GM08714 (cell line): ENCODE results near the gene TRAK1.

ENCODE experiments used
- H3K4me3 ChIP-seq: fragments of 200-500 bp; sonication (Bioruptor generic); 2 replicates; pipeline ENCODE4 v1.5.1; 2014; ENCODE audit warnings: mild to moderate bottlenecking, low read length, inconsistent platforms
- ZNF274 ChIP-seq: IDR thresholded peaks from 2 replicates; pipeline ENCODE4 v1.6.1; 2012; ENCODE audit warnings: mild to moderate bottlenecking, low read depth, low read length

Gene TRAK1

DNA sequence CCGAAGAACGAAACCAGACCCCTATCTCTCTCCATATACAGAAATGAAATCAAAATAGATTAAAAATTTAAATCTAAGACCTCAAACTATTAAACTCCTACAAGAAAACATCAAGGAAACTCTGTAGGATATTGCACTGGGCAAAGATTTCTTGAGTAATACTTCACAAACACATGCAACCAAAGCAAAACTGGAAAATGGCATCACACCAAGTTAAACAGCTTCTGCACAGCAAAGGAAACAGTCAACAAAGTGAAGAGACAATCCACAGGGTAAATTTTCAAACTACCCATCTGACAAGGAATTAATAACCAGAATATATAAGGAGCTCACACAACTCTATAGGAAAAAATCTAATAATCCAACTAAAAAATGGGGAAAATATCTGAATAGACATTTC, 145.5 kb downstream of the TRAK1 start:
- no peak for TF ChIP-seq ZNF274
- H3K4me3 ChIP-seq: no peak overlapping the region

DNA sequence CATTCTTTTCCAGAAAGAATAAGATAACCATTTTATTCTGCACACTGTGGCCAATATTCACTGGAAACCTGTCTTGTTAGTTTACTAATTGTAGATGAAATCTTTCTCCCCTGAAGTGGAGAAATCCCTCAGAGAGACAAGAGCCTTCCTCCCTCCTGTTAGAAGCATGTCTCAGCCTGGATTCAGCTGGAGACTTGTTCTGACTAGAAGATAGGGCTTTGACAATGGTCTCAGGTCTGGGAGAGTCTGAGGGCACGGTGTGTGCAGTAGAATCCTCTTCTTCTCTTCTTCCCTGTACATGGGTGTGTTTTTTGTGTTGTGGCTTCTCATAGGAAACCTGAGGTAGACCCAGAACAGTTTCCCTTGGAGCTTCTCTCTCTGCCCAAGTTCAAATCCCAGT, 154.9 kb downstream of the TRAK1 start:
- TF ChIP-seq ZNF274: no peak

GRCh38 chr3:42247576-42248027, 156.4 kb downstream of the TRAK1 start:
- H3K4me3 ChIP-seq: no peak overlapping the region
- TF ChIP-seq ZNF274: no peak

More for the DNA sequence above, 154.9 kb downstream of the TRAK1 start:
- no peak overlapping the region for H3K4me3 ChIP-seq

- TF ChIP-seq ZNF274: no peak
- no peak overlapping the region for H3K4me3 ChIP-seq
These were observed 159.6 kb downstream of the TRAK1 start for GRCh38 chr3:42250761-42251160.

- no peak overlapping the region for H3K4me3 ChIP-seq
- no peak for TF ChIP-seq ZNF274
These were observed 163.4 kb downstream of the TRAK1 start for GRCh38 chr3:42254566-42254965.

GRCh38 chr3:42256135-42256819, 165.1 kb downstream of the TRAK1 start:
- H3K4me3 ChIP-seq: no peak overlapping the region
- TF ChIP-seq ZNF274: no peak

DNA sequence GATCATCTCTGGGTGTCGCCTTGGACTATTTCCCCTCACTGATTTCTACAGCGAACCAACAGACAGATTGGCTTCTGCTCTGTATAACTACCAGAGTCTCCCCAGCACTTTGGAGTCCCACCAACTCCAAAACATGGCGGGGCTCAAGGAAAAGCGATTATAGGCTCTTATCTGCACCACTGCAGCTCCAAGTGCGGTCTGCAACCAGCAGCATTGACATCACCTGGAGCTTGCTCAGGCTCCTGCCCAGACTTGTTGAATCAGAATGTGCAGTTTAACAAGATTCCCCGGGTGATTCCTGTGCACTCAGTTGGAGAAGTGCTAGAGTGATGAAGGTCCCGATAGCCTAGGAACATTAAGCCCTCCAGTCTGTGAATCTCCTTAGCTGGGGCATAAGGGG, 165.8 kb downstream of the TRAK1 start:
- TF ChIP-seq ZNF274: no peak

GRCh38 chr3:42262525-42262924, 171.4 kb downstream of the TRAK1 start:
- no peak for TF ChIP-seq ZNF274
- H3K4me3 ChIP-seq: no peak overlapping the region

More for the DNA sequence above, 165.8 kb downstream of the TRAK1 start:
- no peak overlapping the region for H3K4me3 ChIP-seq

DNA sequence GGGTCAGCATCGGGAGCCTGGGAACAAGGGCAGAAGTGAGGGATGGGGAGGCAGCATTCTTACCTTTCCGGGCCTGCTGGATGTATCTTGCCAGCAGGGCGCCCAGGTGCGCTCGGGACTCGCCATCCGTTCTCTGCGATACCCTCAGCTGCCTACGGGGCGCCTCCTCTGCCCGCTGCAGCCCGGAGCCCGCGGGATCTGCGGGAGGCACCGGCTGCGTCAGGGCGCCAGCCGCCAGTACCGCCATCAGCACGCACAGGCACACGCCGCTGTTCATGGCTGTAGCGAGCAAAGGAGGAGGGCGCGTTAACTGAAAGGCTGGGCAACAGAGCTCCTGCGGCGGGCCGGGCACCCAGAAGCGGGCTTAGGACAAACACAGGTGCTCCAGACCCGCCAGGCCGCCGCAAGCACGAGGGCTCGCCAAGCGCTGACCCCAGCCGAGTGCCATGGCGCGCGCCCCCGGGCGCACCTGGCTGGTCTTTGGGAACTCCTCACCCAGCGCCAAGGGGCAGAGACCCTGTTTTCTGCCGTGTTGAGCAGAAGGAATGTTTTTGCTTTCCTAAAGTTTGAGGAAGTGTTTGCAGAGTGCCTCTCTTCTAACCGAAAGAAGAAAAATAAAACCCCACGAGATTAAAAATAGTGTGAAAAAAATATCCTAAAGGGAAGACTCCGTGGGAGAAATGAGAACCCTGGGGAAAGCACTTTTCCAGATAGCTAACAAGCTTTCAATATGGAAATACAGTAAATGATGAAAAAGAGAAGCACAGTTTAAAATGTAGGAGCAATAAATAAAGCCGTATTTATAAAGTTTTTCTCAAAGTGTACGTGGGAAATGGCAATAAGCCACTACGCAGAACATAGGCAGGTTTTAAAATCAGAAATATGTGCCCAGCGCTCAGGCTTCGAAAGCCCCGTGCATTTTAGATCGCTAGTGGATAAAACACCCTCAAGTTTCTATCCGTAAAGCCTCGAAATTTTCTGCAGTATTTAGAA, 172.5 kb downstream of the TRAK1 start:
- no peak for TF ChIP-seq ZNF274
- no peak overlapping the region for H3K4me3 ChIP-seq

- no peak overlapping the region for H3K4me3 ChIP-seq
- no peak for TF ChIP-seq ZNF274
These were observed 173.4 kb downstream of the TRAK1 start for GRCh38 chr3:42264399-42265058.

GRCh38 chr3:42265059-42265991, 174.2 kb downstream of the TRAK1 start:
- no peak overlapping the region for H3K4me3 ChIP-seq
- no peak for TF ChIP-seq ZNF274

GRCh38 chr3:42266085-42266484, 174.9 kb downstream of the TRAK1 start, which contains the start of gene CCK:
Gene CCK, minus strand, starts transcription at chr3:42266185. Its CDS starts 2,555 bp downstream, at chr3:42263630.
- no peak within 1 kb of the TSS for H3K4me3 ChIP-seq
- TF ChIP-seq ZNF274: no peak

DNA sequence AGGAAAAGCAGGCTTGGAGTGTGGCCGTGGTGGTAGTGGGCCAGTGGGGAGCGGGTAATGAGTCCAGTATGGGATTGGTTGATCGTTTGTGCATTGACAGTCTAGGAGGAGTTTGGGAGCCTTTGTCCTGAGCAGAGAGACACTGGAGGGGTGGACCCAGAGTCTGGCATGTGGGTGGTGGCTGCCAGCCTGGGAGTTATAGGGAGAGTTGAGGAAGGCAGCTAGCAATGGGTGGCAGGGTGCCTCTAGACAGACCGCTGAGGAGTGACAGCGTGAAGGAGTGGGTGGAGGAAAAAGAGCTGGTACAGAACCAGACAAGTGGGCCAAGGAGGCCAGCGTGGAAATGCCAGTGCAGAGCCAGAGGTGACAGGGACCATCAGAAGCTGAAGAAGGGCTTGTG, 176.7 kb downstream of the TRAK1 start:
- no peak for TF ChIP-seq ZNF274
- H3K4me3 ChIP-seq: no peak overlapping the region
